Skeletal muscle satellite cell (primary cell): Measurements from ENCODE around the gene LMBR1L.
"Not testable (repeated sequence)": the region's sequence is repeated elsewhere in the genome, so short reads cannot be mapped to it uniquely, and the experiment has no call there.

Source experiments
- H3K27me3 ChIP-seq: 2 replicates; pipeline ENCODE4 v1.7.0; 2013; ENCODE audit warnings: low read length; ENCODE audit not compliant: control insufficient read depth, insufficient read depth
- H3K36me3 ChIP-seq: 2 replicates; pipeline ENCODE4 v1.7.0; 2013; ENCODE audit warnings: mild to moderate bottlenecking, control low read depth, low read length; ENCODE audit not compliant: insufficient read depth
- H3K4me1 ChIP-seq: 2 replicates; pipeline ENCODE4 v1.7.0; 2013; ENCODE audit warnings: low read length; ENCODE audit not compliant: control insufficient read depth, insufficient read depth
- H3K4me2 ChIP-seq: 2 replicates; pipeline ENCODE4 v1.7.0; 2013; ENCODE audit warnings: mild to moderate bottlenecking, low read length
- H3K4me3 ChIP-seq: 2 replicates; pipeline ENCODE4 v1.7.0; 2013; ENCODE audit warnings: low read length
- H3K9ac ChIP-seq: 2 replicates; pipeline ENCODE4 v1.7.0; 2013; ENCODE audit warnings: mild to moderate bottlenecking, low read depth, low read length, moderate library complexity
- H3K9me3 ChIP-seq: replicated peaks from 2 replicates; pipeline ENCODE4 v1.7.0; 2013; ENCODE audit warnings: mild to moderate bottlenecking, control low read depth, low read length

Gene LMBR1L

DNA sequence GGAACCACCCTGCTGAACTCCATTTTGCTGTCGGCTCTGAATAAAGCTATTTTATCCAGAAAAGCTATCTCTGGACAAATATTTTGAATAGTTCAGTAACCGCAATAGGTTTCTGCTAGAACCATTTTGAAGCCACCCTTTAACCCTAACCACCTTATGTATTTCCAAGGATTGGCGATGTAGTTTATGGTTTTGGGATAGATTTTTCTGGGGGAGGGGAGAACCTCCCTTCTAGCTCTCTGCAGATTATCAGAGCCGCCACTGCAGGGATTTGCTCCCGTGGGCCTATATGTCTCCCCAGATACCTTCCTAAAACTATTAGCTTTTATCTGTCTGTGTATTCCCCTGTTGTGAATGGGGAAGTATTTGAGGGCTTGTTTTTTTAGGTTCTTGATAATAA, 22.4 kb upstream of the LMBR1L start:
- no peaks in the 10 kb centered on the region for H3K27me3 ChIP-seq
- peak overlapping the region; percentile 95 for H3K4me3 ChIP-seq
- no peaks in the 10 kb centered on the region for H3K9me3 ChIP-seq
- peak overlapping the region; percentile 98 for H3K9ac ChIP-seq
- peaks cover 22% of the 10 kb centered on the region for H3K4me1 ChIP-seq
- peak overlapping the region; percentile 91 for H3K4me2 ChIP-seq
- H3K36me3 ChIP-seq: peaks cover 26% of the 10 kb centered on the region

DNA sequence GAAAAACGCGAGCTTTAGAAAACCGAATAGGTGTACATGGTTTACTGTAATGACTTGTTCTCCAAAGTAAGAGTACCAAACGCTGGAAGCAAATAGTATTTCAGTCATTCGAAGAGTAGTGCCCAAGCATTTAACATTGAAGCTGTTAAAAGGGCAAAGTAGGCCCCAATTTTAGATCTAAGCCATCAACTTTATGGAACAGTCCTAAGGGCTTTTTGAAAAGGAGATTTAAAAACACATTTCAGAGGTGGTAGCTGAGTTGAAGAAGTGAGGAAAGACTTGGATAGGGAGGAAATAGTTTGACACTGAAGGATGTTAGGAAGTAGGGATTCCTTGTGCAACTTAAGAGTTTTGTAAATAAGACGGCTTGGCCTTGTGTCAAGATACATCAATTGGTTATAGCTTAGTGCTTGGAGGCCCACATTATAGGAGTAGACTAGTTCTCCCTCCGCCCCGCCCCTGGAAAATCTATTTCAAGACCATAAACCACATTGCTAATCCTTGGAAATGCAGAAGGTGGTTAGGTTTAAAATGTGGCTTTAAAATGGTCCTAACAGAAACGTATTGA, 21.3 kb upstream of the LMBR1L start:
- Histone ChIP-seq H3K9me3 (no peaks in the 10 kb centered on the region), H3K9ac (peak overlapping the region; percentile 98), H3K4me3 (peak overlapping the region; percentile 95), H3K27me3 (no peaks in the 10 kb centered on the region), H3K4me2 (peak overlapping the region; percentile 91), H3K4me1 (peaks cover 22% of the 10 kb centered on the region), H3K36me3 (peaks cover 36% of the 10 kb centered on the region)

DNA sequence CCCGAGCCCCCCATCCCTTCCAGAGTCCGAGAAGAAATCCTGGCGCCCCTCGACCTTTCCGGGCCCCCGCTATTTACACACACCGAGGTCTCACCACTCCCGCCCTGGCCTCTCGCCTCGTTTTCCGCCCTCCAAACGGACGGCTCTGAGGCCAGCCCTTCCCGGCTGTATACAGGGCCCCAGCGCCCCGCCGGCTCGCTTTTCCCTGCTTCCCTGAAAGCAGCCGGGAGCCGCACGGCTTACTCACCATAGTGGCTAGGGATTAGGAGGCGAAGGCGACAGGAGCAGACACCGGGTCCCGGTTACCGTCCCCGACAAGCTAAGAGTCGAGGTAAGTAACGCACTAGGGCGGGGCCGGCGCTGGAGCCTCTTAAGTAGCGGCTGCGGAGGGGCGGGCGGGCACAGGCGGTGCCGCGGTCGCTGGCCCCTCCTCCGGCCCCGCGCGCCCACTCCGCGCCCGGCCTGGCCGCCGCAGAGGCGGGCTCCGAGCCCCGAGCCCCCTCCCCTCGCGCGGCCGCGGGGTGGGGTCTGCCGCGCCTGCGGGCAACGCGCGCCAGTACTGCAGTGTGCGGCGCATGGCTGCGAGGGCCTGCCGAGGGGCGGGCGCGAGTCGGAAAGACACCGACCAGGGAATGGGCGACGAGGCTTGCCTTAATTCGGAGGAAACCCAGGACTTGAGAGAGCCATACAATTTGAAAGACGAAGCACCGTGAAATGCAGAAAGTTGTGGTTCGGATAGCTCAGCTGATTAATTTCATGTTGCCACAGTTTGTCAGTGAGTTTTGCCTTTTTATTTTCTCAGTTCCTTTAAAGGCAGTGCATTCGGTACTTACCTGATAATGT, 20.6 kb upstream of the LMBR1L start, which contains the start of gene TUBA1B:
Gene TUBA1B, minus strand, starts transcription at position 345 of the 843 bp plus-strand sequence. Its CDS starts 95 bp downstream, at position 250.
- Histone ChIP-seq H3K4me1 (peaks cover 22% of the 10 kb centered on the region), H3K27me3 (no peaks in the 10 kb centered on the region), H3K4me3 (peak within 1 kb of the TSS; percentile 95), H3K4me2 (peak within 1 kb of the TSS; percentile 91), H3K9ac (peak within 1 kb of the TSS; percentile 98), H3K9me3 (no peaks in the 10 kb centered on the region), H3K36me3 (peaks cover 40% of the 10 kb centered on the region)

DNA sequence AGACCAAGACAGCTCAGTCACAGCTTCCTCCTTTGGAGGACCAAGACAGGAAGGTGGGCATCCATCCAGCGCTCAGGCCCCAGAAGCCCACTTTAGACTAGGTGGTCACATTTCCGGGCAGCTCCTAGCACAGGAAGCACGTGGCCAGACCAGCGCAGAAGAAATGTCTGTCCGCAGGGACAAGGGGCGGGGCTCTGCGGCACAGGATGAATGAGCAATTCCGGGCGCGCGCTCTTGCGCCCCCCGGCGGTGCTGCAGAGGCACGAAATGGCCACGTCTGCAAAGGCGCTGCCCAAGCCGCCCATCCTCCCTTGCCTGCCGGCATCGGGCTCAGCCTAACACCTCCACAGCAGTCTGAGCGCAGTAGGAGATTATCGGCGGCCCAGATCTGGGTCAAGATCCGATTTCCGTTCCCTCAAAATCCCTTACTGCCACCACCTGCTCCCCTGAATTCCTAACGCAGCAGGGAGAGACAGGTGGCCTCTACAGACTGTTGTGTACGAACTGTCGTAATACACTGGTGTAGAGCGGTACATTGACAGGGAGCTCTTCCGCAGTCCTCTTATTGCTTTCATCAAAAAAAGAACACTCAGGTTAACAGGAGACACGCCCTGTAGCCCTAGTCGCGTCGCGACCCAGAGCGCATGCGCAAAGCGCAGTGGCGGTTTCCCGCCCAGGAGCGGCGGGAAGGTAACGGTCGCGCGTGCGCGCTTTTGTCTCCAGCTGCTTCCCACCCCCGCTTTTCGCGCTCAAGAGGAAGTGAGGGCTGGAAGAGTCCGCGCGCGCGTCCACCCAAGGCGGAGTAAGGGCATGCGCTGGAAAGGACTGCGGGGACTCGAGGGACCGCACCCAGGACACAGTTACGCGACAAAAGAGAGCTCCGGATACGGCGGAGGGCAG, 19.8 kb upstream of the LMBR1L start:
- Histone ChIP-seq H3K27me3 (no peaks in the 10 kb centered on the region), H3K9me3 (no peaks in the 10 kb centered on the region), H3K4me1 (peaks cover 22% of the 10 kb centered on the region), H3K4me2 (peak overlapping the region; percentile 91), H3K4me3 (peak overlapping the region; percentile 95), H3K36me3 (peaks cover 40% of the 10 kb centered on the region), H3K9ac (peak overlapping the region; percentile 98)

DNA sequence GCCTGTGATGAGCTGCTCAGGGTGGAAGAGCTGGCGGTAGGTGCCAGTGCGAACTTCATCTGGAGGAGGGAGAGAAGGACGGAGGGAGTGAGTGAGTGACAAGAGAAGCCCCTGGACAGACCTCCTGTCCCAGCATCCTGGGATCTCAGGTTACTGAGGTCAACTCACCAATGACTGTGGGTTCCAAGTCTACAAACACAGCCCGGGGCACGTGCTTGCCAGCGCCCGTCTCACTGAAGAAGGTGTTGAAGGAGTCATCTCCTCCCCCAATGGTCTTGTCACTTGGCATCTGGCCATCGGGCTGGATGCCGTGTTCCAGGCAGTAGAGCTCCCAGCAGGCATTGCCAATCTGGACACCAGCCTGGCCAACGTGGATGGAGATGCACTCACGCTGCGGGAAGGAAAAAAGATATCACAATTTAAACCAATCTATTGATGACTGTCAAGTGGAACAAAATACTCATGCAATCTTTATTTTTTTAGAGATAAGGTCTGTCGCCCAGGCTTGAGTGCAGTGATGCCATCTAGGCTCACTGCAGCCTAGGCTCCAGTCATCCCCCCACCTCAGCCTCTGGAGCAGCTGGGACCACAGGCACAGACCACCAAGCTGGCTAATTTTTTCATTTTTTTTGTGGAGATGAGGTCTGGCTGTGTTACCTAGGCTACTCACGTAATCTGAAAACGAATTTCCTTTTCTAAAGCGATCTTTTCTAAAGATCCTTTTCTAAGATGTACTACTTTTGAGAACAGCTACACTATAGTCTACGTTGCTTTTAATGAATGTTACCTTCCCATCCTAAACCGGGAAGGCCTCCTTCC, 18.9 kb upstream of the LMBR1L start:
- H3K9me3 ChIP-seq: no peaks in the 10 kb centered on the region
- H3K36me3 ChIP-seq: peaks cover 40% of the 10 kb centered on the region
- H3K4me1 ChIP-seq: peaks cover 22% of the 10 kb centered on the region
- H3K9ac ChIP-seq: peak overlapping the region; percentile 98
- peak overlapping the region; percentile 95 for H3K4me3 ChIP-seq
- peak overlapping the region; percentile 91 for H3K4me2 ChIP-seq
- no peaks in the 10 kb centered on the region for H3K27me3 ChIP-seq

DNA sequence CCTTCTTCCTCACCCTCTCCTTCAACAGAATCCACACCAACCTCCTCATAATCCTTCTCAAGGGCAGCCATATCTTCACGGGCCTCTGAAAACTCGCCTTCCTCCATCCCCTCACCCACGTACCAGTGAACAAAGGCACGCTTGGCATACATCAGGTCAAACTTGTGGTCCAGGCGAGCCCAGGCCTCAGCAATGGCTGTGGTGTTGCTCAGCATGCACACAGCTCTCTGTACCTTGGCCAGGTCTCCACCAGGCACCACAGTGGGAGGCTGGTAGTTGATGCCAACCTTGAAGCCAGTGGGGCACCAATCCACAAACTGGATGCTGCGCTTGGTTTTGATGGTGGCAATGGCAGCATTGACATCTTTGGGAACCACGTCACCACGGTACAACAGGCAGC, 17.3 kb upstream of the LMBR1L start:
- not testable (repeated sequence) for H3K9me3 ChIP-seq, H3K4me3 ChIP-seq, H3K4me2 ChIP-seq, H3K27me3 ChIP-seq, H3K9ac ChIP-seq
- H3K4me1 ChIP-seq: peaks cover 17% of the 10 kb centered on the region
- peaks cover 40% of the 10 kb centered on the region for H3K36me3 ChIP-seq

DNA sequence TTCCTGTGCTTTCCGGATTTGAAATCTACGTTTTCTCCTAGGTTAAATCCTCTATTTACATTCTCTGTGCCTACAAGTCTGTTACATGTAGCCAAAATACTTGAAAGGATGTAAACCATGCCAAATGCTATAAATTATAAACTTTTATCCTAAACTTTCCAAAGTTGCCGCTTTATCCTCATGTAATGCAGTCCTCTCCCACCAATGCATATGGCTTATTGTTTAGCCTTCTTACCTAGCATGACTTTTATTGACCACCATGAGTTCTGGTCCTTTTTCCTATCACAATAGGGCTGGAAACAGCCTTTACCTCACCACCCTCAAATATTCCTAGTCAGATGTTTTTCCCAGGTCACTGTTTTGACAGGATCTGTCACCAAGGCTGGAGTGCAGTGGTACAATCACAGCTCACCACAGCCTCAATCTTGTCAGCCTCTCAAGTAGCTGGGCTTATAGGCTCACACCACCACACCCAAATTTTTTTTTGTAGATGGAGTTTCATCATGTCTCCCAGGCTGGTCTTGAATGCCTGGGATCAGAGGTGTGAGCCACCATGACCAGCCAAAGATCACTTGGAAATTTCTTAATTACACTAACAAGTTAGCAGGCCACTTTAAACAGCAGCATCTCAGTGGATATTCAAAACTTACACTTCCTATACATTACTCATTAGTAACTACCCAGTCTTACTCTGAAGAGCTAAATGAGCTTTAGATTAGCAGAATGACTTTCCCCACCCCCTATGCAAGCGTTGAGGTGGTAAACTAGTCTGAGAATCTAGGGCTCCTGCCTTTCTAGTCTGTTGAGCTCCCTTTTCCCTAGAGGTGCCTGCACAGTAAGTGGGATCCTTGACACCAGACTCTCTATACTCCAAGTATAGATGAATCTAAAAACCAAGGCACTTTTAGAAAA, 16.5 kb upstream of the LMBR1L start:
- Histone ChIP-seq H3K4me2 (no peak overlapping the region), H3K9me3 (no peaks in the 10 kb centered on the region), H3K9ac (no peak overlapping the region), H3K4me3 (no peak overlapping the region), H3K36me3 (peaks cover 40% of the 10 kb centered on the region), H3K4me1 (peaks cover 8% of the 10 kb centered on the region), H3K27me3 (no peaks in the 10 kb centered on the region)

DNA sequence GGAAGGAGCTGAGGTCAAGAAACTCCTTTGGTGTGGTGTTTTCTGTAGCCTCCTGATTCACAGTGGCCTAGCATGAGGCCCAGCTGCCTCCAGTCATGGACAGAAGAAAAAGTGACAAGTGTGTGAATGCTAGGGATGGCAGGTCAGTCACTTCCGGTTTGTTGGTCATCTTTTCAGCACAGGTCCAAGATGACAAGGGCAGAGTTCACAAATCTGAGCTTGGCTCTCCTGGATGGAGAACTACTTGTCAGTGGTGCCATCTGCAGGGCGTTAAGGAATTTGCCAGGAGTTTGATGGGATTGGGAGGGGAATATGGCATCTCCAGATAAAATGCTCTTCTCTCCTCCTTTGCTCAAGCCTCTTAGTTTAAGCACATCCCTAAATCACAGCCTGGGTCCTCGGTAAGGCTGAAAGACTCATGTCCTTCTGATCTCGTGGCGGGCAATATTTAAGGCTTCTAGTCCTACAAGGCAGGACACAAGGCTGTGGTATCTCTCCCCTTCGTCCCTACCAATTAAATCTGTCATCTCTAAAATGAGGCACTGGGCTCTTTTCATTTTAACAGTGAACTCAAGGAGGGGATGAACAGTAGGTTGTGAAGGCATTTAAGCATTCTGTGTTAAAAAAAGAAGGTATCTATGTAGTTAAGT, 10.5 kb upstream of the LMBR1L start:
- no peaks in the 10 kb centered on the region for H3K9me3 ChIP-seq
- H3K36me3 ChIP-seq: no peaks in the 10 kb centered on the region
- H3K4me3 ChIP-seq: no peak overlapping the region
- H3K4me2 ChIP-seq: no peak overlapping the region
- H3K9ac ChIP-seq: no peak overlapping the region
- no peaks in the 10 kb centered on the region for H3K4me1 ChIP-seq
- H3K27me3 ChIP-seq: no peaks in the 10 kb centered on the region

DNA sequence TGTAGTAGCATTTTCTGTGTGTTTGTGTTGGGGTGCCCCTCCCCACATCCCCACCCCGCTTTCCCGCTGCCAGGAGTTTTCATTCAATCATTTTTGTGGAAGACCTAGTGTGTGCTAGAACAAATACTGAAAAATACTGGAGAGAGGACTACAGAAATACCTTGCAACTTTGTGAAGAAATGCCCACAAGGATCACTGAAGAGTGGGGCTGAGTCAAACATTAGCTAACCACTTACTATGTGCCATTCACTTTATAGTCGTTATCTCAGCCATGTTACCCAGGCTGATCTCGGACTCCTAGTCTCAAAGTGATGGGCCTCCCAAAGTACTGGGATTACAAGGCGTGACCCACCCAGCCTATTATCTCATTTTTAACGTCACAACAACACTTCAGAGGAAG, 559 bp upstream of the LMBR1L start:
- Histone ChIP-seq H3K36me3 (peaks cover 7% of the 10 kb centered on the region), H3K27me3 (no peaks in the 10 kb centered on the region), H3K4me3 (peak overlapping the region; percentile 98), H3K9ac (peak overlapping the region; percentile 94), H3K9me3 (no peaks in the 10 kb centered on the region), H3K4me2 (peak overlapping the region; percentile 99), H3K4me1 (peaks cover 17% of the 10 kb centered on the region)
